ENCODE measurements around the gene C1orf146. TPM values are rescaled to one million over a fixed set of nuclear protein-coding genes. Genes with fewer than 3 reads are reported as not detected.

C1orf146 gene, protein sequence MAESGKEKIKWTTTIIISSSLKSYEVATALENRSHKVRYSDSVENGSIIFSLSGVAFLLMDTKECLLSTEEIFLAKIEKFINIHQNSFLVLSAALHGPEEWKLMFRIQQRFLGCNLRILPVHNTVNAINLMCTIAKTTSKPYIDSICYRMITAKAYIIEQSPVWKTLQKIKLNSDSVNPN
- total RNA-seq, result not detected

DNA sequence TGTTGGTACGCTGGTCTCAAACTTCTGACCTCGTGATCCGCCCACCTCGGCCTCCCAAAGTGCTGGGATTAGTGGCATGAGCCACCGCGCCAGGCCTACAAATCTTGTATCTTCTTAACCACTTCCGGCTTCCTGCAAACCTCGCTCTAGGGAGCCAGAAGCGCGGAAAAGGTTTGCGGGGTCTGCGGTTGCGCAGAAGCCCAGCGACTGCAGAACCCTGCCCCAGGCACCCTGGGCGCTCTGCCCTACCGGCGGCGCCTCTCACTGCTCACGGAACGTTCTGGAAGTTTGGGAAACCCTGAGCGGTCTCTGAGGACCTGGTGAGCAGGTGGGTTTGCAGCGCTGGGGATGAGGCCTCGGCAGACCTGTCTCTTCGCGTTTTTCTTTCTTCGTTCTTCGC lies at the start of gene C1orf146:
TSS of gene C1orf146 (plus strand) at position 195 of the 400 bp plus-strand sequence. CDS start 13,506 bp downstream, outside the sequence.
- Histone ChIP-seq H3K4me1 (no peaks in the 10 kb centered on the region), H3K27ac (no peak within 1 kb of the TSS), H3K36me3 (no peaks in the 10 kb centered on the region), H3K4me3 (no peak within 1 kb of the TSS), H3K9me3 (no peaks in the 10 kb centered on the region), H3K27me3 (no peaks in the 10 kb centered on the region), H3K9ac (ENCODE audit: low read depth in 2 of 2, low read length in 2 of 2) (no peak within 1 kb of the TSS)
- TF ChIP-seq, protein P1, sequence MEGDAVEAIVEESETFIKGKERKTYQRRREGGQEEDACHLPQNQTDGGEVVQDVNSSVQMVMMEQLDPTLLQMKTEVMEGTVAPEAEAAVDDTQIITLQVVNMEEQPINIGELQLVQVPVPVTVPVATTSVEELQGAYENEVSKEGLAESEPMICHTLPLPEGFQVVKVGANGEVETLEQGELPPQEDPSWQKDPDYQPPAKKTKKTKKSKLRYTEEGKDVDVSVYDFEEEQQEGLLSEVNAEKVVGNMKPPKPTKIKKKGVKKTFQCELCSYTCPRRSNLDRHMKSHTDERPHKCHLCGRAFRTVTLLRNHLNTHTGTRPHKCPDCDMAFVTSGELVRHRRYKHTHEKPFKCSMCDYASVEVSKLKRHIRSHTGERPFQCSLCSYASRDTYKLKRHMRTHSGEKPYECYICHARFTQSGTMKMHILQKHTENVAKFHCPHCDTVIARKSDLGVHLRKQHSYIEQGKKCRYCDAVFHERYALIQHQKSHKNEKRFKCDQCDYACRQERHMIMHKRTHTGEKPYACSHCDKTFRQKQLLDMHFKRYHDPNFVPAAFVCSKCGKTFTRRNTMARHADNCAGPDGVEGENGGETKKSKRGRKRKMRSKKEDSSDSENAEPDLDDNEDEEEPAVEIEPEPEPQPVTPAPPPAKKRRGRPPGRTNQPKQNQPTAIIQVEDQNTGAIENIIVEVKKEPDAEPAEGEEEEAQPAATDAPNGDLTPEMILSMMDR (IDR thresholded peaks at IDR 0.05), result no peak
- no peak for DNase-seq
- intact Hi-C loops (cut with DNase I), result no loop called here

DNA sequence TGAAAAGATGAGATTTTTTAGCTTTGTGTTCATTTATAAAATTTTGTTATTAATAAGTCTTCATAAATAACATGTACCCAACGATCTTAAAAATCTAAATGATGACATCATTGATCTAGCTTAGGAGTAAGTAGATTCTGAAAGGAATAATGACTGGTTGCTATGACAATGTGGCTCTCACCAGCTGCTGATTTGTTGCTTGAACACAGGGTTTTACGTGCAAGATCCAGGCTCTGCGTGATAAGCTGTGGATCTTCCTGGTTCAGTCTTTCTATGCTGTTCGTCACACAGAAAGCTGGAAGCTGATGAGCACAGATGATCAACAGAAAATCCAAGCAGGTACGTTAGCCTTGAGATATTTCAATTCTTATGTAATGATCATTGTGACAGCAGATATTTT lies 49.1 kb upstream of the C1orf146 start:
- Histone ChIP-seq H3K27ac (no peak overlapping the region), H3K4me1 (no peaks in the 10 kb centered on the region), H3K9ac (ENCODE audit: low read depth in 2 of 2, low read length in 2 of 2) (no peak overlapping the region), H3K9me3 (no peaks in the 10 kb centered on the region), H3K4me3 (no peak overlapping the region), H3K27me3 (no peaks in the 10 kb centered on the region), H3K36me3 (no peaks in the 10 kb centered on the region)
- intact Hi-C loops (cut with DNase I), result no loop called here
- DNase-seq, result no peak
- TF ChIP-seq, protein P1 (IDR thresholded peaks at IDR 0.05), result no peak

DNA sequence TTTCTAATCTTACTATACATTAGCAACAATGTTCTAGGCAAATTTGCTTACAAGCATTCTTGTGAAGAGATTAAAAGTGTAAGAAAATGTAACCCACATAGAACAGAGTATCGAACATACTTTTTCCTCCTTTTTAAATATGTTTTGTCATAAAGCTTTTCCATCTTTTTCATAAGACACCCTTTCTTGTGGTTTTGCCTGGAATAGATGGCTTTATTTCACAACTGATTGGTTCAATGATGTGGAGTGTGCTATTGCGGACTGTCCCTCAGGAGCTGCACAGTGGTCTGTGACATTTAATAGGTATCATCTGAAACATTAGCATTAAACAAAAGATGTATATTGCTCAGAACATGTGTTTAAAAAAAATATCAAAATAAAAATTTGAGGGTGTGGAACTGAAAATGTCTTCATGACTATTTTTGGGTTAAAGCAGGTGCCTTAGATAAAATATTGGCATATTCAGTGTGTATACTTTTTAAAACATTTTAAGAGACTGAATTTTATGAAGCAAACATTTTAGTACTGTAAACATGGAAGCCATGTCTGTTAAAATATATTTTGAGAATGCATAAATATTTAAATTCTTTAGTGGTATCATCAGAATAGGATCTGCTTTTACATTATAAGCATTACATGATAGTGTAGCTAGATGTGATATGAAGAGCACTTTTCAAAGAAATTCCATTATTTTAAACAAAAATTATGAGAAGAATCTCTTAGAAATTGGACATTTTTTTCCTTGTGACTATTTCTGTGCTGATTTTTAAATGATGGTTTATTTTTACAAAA lies 48.3 kb upstream of the C1orf146 start:
- no peaks in the 10 kb centered on the region for H3K27me3 ChIP-seq
- H3K9ac ChIP-seq (ENCODE audit: low read depth in 2 of 2, low read length in 2 of 2), result no peak overlapping the region
- no peak overlapping the region for H3K27ac ChIP-seq
- H3K4me1 ChIP-seq, result no peaks in the 10 kb centered on the region
- H3K9me3 ChIP-seq, result no peaks in the 10 kb centered on the region
- no peak overlapping the region for H3K4me3 ChIP-seq
- DNase-seq, result no peak
- no peaks in the 10 kb centered on the region for H3K36me3 ChIP-seq
- intact Hi-C loops (cut with DNase I), result no loop called here
- TF ChIP-seq, protein P1 (IDR thresholded peaks at IDR 0.05), result no peak

DNA sequence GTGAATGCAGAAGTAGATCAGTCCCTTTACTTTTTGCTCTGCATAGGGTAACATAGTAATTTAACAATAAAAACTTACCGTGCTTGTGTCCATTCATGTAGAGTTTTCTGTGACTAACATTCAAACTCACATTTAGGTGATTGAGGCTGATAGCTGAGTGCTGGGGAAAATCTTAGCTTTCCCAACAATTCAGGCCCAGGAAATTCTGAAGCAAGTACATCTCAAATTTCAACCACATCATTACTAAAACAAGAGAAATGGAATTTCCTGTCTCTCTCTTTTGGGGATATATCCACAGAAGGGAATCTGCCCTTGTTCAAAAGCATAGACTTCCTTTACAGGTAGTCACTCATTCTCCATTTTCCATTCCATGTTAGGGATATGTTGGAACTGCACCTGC lies 33.1 kb upstream of the C1orf146 start:
- H3K27ac ChIP-seq, result no peak overlapping the region
- no peaks in the 10 kb centered on the region for H3K4me1 ChIP-seq
- H3K4me3 ChIP-seq, result no peak overlapping the region
- H3K9ac ChIP-seq (ENCODE audit: low read depth in 2 of 2, low read length in 2 of 2), result no peak overlapping the region
- H3K27me3 ChIP-seq, result no peaks in the 10 kb centered on the region
- TF ChIP-seq, protein P1 (IDR thresholded peaks at IDR 0.05), result no peak
- no peak for DNase-seq
- H3K9me3 ChIP-seq, result no peaks in the 10 kb centered on the region
- intact Hi-C loops (cut with DNase I), result loop anchor here (5.0 kb wide), 1 partner anchor 143 kb away; no protein-coding TSS in a partner anchor
- H3K36me3 ChIP-seq, result no peaks in the 10 kb centered on the region

DNA sequence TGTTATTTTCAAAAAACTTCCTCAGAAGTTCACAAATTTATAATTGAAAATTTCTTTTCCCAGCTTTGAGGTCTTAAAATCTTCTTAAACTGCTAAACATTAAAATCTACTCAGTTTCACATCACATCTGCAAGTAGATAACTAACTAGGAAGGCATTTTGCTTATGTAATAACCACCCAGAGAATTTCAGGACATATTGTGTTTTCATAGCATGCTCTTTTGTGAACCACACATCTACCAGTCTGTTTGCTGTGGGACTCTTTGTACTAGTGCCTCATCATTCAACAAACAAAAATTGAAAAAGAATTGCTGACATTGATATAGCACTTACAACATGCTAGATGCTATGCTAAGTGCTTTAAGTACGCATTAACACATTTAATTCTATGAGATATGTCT lies 31.6 kb upstream of the C1orf146 start:
- Histone ChIP-seq H3K4me3 (no peak overlapping the region), H3K36me3 (no peaks in the 10 kb centered on the region), H3K9ac (ENCODE audit: low read depth in 2 of 2, low read length in 2 of 2) (no peak overlapping the region), H3K9me3 (no peaks in the 10 kb centered on the region), H3K4me1 (no peaks in the 10 kb centered on the region), H3K27ac (no peak overlapping the region), H3K27me3 (no peaks in the 10 kb centered on the region)
- no peak for DNase-seq
- intact Hi-C loops (cut with DNase I), result no loop called here
- TF ChIP-seq, protein P1 (IDR thresholded peaks at IDR 0.05), result no peak
